Measurements from ENCODE around the gene TBCA. TPM values are rescaled to one million over a fixed set of nuclear protein-coding genes. Genes with fewer than 3 reads are reported as not detected.

TBCA gene
- total RNA-seq, 1 experiment from 2014 or later, result 493 TPM

DNA sequence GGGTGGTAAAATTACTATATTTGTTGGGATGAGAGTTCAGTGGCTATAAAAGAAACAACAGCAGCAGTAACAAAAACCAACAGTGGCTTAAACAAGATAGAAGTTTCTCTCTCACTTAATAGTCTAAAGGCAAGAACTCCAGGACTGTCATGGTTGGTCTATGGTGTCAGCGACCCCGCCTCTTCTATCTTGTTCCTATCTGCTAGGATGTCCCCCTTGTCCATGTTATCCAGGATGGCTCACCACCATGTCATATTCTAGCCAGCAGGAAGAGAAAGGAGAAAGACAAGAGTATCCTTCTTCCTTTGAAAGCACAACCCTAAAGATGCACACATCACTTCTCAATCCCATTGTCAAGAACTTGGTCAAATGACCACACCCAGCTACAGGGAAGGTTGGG is 126.4 kb downstream of the TBCA start:
- in situ Hi-C loops (cut with HindIII; ENCODE audit: low sequenced_read_pairs), result no loop called here

DNA sequence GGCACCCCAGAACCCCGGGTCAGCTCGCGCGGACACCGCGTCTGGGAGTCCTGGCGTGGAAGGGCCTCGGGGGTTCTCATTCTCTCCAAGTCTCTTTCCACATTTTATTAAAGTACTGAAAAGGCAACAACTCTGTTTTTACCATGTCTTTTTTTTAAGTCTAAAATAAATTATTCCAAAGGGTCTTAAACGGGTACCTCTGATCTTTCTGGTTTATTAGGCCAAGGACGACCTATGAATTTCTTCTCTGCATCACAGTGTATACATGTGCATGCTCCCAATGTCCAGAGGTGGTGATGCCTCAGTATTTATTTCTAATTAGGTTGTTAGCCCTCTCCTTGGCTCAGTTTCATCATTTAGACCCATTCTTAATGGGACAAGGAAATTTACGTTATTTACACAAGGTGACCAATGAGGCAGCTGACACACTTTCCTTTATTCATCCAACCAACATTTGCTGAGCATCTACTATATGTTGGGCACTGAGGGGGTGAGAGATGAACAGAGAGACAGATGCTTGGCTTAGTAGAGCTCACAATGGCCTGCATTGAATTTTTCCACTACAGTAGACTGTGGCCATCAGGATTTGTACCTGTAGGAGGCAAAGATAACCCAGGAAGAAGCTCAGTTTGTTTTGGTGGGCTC is 130.0 kb downstream of the TBCA start:
- in situ Hi-C loops (cut with HindIII; ENCODE audit: low sequenced_read_pairs), result no loop called here
- no peak for DNase-seq (ENCODE audit: low spot score)

More for the DNA sequence above, 126.4 kb downstream of the TBCA start:
- no peak for DNase-seq (ENCODE audit: low spot score)

DNA sequence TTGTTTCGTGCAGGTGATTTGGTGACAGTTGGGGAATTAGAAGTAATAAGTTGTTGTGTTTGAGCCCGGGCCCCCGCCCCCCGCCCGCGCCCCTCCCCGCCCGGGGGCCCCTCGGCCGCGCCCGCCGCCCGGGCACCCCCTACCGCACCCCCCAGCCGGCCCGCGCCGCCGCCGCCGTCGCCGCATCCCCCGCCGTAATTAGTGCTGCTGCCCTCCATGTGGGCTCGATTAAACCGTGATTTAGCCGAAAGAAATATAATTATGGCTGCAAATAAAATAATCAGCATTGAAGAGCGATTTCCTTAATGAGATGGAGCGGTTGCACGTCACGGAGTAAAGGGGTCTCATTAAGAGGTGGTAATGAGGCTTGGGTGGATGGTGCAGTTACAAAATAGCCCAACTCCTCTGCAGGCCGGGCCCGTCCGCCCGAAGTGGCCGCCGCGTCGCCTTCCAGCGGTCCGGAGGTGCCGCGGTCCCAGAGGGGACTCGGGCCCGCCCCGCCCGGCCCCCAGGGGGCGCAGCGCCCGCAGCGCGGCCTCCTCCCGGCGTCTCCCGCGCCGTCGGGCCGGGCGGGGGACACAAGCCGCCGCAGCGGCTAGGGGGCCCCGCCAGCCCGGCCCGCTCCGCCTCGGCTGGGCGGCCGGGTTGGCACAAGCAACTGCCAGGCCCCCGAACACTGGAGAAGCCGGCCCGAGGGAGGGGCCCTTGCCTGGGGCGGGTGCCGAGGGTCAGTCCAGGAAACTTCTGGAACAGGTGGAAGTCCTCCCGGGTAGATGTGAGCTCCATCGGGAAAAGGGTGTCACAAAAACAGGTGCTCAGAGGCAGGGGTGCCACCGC is 130.8 kb downstream of the TBCA start:
- in situ Hi-C loops (cut with HindIII; ENCODE audit: low sequenced_read_pairs), result no loop called here
- no peak for DNase-seq (ENCODE audit: low spot score)

DNA sequence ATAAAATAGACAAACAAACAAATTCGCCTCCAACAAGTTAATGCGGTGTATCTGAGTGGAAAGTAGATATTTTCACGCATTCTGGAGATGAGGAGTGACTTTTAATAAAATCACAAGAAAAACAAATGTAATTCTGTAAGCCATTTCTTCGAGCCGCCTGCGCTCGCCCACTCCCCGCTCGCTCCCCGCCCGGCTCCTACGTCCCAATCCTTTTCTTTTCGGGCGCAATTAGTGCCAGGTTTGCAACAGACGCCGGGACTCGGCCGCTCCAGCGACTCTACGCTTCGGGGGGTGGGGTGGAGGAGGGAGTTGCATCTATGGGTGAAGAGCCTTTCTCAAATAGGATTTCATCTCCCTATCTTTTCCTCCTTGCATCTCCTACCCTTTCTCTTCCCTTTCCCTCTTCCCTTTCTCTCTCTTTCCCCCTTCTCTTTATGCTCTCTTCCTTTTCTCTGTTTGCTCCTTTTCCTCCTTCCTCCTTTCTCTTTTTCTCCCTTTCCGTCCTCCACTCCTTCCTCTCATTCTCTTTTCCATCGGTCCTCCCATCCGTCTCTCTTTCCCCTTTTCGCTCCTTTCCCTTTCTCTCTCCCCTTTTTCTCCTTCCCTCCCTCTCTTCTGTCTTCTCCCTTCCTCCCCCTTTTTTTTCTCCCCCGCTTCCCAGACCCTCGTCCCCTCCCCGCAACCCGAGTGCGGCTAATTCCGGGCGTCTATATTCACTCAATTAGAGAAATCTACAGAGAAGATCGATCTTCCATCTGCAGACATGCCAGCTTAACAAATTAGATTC is 131.6 kb downstream of the TBCA start:
- no peak for DNase-seq (ENCODE audit: low spot score)
- in situ Hi-C loops (cut with HindIII; ENCODE audit: low sequenced_read_pairs), result no loop called here

DNA sequence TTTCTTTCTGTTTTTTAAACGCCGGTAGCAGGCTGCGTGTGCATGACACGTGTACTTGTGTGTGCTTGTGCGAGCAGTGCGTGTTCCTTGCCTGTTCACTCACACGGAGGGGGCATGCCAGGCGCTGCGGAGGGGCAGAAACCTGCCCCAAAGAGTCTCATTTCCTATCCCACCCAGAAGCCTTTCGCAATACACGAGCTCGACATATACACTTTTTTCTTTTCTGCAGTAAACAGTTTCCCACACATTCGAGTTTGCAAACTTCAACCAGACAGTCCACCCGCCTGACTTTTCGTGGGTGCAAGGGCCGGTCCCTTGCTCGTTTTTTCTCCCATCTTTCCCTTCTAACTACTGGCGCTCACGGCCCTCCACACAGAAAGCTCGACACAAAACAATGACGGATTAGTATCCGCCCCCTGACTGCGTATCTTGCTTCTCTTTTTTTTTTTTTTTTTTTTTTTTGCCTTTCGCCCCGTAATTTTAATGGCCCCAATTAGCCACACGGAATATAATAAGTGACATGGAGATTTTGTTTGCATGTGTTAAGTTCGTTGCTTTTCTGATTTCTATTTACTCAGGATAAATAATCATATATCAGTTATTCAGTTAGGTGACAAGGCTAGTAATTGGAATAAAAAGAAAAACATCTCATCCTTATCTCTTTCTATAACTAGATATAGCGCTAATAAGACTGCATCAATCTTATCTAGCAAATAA is 132.3 kb downstream of the TBCA start:
- in situ Hi-C loops (cut with HindIII; ENCODE audit: low sequenced_read_pairs), result no loop called here
- no peak for DNase-seq (ENCODE audit: low spot score)

DNA sequence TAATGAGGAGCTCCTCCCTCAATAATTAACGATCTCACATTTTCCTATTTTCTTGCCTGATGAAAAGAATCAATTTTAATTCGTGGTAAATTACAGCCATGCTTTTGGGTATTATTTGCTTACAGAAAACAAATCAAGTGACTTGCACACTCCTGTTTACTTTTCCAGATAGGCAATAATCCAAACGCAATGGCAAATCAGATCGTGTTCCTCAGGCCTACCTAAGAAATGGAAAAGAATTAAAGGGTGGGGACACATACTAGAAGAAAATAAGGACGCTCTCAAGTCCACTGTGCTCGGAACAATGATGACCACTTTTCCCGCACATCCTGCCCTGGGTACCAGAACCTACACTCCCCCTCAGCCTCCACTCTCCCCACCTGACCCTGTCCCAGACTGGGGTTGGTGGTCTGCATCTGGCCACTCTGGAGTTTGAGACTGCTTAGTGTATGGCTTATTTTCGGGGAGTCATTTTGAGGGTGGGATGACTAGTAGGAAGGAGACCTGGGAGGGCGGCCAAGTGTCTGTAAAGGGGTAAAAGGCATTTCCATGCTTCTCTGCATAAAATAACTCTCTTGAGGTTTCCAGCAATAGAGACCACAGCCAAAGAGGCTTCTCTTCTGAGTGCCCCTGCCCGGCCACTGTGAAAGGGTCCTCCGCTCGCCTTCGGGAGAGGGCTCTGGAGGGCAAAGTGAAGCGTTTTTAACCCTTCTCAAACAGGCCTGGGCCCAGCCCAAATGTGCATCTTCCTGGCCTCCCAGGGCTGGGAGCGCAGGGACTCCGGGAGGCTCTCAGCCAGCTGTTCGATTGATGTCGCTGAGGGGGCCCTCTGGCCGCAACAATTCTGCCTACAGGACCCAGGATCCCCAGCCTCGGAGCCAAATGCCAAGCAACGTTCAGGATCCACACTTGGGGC is 133.1 kb downstream of the TBCA start:
- in situ Hi-C loops (cut with HindIII; ENCODE audit: low sequenced_read_pairs), result no loop called here

DNA sequence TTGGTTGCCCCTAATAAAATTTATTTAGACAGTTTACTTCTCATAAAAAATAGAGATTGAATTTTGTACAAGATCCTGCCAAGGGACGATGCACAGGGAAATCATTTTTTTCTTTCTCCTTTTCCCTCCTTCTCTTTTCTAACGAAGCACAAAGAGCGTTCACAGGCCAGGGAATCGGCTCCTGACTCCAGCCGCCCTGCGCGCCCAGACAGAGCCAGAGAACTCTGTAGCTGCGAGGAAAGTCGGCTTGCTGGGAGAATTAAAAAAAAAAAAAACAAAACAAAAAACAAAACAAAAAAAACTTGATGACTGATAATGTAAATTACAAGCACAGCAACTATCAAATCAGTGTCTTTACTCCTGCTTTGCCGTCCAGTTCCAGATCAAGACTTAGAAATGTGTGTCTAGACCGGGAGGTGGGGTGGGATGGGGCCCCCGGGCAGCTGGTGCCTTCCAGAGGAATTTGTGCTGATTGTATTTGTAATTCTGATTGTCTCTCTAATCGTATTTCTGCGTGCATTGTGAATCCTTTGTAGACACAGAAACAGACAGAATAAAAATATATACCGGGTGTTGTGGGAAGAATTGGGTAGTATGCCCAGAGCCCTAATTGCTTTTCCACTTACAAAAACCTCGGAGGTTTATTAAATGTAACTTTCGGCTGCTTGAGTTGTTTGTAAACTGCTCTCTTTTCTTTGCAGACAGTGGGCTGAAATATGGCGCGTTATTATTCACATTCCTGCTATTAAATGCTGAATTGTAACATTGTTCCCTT is 134.0 kb downstream of the TBCA start:
- in situ Hi-C loops (cut with HindIII; ENCODE audit: low sequenced_read_pairs), result no loop called here
- no peak for DNase-seq (ENCODE audit: low spot score)

More for the DNA sequence above, 133.1 kb downstream of the TBCA start:
- no peak for DNase-seq (ENCODE audit: low spot score)

DNA sequence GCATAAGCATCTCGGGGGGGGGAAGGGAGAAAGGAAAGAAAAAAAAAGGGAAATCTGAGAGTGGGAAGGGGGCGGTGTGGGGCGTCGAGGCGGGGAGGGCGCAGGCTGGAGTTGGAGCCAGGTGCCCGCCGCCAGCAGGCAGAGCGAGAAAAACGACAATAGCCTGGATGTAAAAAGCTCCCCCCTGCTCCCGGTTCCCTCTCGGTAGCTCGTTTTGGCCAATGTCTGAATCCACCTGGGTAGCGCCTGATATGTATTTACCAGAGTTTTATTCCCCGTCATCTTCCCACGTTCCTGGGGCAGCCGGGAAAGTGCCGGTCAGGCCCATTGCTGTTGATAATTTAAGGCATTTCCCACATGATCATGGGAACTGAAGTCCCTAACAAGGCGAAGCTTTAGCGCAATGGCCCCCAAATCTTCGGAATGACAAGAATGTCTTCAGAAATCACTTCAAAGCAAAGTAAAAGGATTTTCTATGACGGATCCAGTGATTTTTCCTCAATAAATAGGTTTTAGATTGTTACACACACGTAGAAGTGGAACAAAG is 134.7 kb downstream of the TBCA start:
- in situ Hi-C loops (cut with HindIII; ENCODE audit: low sequenced_read_pairs), result no loop called here

More for the DNA sequence above, 134.7 kb downstream of the TBCA start:
- no peak for DNase-seq (ENCODE audit: low spot score)

Other genes with a start within 250 kb of the TBCA start
- gene OTP, start 137.6 kb downstream of the TBCA start, total RNA-seq (2014; rRNA removed; shearing (Covaris generic)), result not detected in 2 replicates

Data from G401 (cell line).